Measurements from ENCODE around the gene TUBB. TPM values are rescaled to one million over a fixed set of nuclear protein-coding genes. Genes with fewer than 3 reads are reported as not detected.
A peak's percentile ranks its signal among the peaks of the same experiment; 100 is the strongest.

Gene TUBB
- total RNA-seq, 1 donor from 2014 or later, result 1,986 TPM

DNA sequence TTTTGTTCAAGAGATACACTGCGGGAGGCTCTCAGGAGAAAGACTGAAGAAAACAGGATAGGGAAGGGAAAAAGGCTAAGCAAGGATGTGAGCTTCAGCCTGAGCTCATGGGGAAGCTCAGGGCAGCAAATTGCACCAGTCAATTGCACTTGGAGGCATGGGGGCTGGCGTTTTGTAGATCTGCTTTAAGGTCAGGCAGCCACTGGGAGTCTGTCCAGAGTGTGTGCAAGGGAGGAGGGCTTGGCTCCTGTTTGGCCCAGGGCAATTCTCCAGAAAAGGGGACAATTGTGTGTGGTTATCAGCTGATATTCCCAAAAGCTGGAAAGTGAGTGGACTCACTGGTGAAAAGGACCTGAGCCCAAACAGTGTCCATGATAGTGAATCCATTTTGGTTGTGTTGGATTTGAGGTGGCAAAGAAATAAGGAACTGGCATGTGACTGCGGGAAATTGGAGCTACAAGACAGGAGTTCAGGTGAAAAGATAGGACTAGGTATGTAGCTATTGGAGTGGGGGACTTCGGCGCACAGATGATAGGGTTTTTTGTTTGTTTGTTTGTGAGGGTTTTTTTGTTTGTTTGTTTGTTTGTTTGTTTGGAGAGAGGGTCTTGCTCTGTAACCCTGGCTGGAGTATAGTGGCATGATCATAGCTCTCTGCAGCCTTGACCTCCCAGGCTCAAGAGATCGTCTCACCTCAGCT is 46.5 kb downstream of the TUBB start:
- Mint-ChIP-seq H3K27ac (ENCODE audit: unreplicated experiment) (no peak overlapping the region), H3K4me3 (no peak overlapping the region), H3K36me3 (ENCODE audit: low read depth) (no peaks in the 10 kb centered on the region), H3K4me1 (peaks cover 59% of the 10 kb centered on the region), H3K27me3 (ENCODE audit: low read depth) (no peaks in the 10 kb centered on the region), H3K9me3 (no peaks in the 10 kb centered on the region)
- TF ChIP-seq, protein P1, sequence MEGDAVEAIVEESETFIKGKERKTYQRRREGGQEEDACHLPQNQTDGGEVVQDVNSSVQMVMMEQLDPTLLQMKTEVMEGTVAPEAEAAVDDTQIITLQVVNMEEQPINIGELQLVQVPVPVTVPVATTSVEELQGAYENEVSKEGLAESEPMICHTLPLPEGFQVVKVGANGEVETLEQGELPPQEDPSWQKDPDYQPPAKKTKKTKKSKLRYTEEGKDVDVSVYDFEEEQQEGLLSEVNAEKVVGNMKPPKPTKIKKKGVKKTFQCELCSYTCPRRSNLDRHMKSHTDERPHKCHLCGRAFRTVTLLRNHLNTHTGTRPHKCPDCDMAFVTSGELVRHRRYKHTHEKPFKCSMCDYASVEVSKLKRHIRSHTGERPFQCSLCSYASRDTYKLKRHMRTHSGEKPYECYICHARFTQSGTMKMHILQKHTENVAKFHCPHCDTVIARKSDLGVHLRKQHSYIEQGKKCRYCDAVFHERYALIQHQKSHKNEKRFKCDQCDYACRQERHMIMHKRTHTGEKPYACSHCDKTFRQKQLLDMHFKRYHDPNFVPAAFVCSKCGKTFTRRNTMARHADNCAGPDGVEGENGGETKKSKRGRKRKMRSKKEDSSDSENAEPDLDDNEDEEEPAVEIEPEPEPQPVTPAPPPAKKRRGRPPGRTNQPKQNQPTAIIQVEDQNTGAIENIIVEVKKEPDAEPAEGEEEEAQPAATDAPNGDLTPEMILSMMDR (conservative IDR thresholded peaks at IDR 0.05), result no peak
- no peak for DNase-seq (ENCODE audit: low read depth, low spot score)

DNA sequence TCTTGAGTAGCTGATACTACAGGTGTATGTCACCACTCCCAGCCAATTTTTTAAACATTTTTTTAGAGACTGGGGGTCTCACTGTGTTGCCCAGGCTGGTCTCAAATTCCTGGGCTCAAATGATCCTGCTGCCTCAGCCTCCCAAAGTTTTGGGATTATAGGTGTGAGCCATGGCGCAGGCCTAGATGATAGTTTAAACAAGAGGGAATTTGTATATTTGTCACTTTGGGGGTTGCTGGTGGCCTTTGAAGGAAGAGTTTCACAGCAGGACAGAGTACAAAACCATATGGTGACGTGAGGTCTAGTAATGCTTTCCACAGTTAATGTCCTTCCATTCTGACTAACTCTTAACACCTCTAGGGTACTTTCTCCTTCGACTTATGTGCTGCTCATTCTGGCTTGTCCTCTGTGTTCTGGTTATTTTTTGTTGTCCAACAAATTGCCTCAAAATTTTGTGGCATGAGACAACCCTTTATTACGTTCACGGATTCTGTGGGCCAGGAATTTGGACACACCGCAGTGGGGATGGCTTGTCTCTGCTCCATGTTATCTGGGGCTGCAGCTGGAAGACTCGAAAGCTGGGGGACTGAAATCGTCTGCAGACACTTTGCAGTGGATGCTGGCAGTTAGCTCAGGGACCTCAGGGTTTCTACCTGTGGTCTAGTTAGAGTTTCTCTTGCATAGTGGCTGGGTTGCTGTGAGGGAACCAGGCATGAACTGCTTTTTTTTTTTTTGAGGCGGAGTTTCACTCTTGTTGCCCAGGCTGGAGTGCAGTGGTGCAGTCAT is 47.2 kb downstream of the TUBB start:
- Mint-ChIP-seq H3K4me1 (peaks cover 59% of the 10 kb centered on the region), H3K27ac (ENCODE audit: unreplicated experiment) (no peak overlapping the region), H3K27me3 (ENCODE audit: low read depth) (no peaks in the 10 kb centered on the region), H3K36me3 (ENCODE audit: low read depth) (no peaks in the 10 kb centered on the region), H3K9me3 (no peaks in the 10 kb centered on the region), H3K4me3 (no peak overlapping the region)
- DNase-seq (ENCODE audit: low read depth, low spot score), result no peak
- TF ChIP-seq, protein P1 (conservative IDR thresholded peaks at IDR 0.05), result no peak

DNA sequence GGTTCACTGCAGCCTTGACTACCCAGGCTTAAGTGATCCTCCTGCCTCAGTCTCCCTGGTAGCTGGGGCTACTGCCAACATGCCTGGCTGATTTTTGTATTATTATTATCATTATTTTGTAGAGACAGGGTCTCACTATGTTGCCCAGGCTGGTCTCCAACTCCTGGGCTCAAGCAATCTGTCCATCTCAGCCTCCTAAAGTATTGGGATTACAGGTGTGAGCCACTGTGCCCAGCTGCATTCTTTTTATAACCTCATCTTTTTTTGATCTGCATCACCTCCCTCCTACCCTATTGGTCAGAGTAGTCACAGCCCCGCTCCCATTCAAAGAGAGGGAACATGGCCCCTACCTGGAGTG is 47.8 kb downstream of the TUBB start:
- H3K4me3 Mint-ChIP-seq, result no peak overlapping the region
- DNase-seq (ENCODE audit: low read depth, low spot score), result no peak
- no peaks in the 10 kb centered on the region for H3K9me3 Mint-ChIP-seq
- no peaks in the 10 kb centered on the region for H3K27me3 Mint-ChIP-seq (ENCODE audit: low read depth)
- TF ChIP-seq, protein P1 (conservative IDR thresholded peaks at IDR 0.05), result no peak
- no peaks in the 10 kb centered on the region for H3K36me3 Mint-ChIP-seq (ENCODE audit: low read depth)
- H3K4me1 Mint-ChIP-seq, result peaks cover 59% of the 10 kb centered on the region
- H3K27ac Mint-ChIP-seq (ENCODE audit: unreplicated experiment), result peak overlapping the region; percentile 83

DNA sequence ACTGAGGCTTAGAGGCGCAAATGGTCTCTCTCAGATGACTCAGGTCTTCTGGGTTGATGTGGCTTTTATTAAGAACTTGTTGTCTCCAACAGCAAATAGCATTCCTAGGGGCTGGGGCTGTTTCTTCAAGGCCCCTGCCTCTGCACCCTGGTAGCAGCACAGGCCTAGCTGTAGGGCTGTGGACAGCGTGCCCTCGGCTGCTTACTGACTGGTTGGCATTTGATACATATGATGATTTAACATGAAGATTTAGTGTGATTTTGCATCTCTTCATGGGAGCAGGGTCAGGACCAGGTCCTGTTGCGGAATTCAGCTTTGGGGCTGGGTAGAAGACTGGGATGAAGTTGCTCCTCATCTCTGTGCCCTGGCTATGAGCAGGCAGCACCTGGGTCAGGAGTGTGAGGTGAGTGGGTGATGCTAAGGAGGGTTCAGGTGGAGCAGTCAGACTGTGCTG is 48.5 kb downstream of the TUBB start:
- DNase-seq (ENCODE audit: low read depth, low spot score), result no peak
- Mint-ChIP-seq H3K4me3 (no peak overlapping the region), H3K4me1 (peaks cover 53% of the 10 kb centered on the region), H3K27me3 (ENCODE audit: low read depth) (no peaks in the 10 kb centered on the region), H3K9me3 (no peaks in the 10 kb centered on the region), H3K36me3 (ENCODE audit: low read depth) (no peaks in the 10 kb centered on the region), H3K27ac (ENCODE audit: unreplicated experiment) (no peak overlapping the region)
- TF ChIP-seq, protein P1 (conservative IDR thresholded peaks at IDR 0.05), result no peak

DNA sequence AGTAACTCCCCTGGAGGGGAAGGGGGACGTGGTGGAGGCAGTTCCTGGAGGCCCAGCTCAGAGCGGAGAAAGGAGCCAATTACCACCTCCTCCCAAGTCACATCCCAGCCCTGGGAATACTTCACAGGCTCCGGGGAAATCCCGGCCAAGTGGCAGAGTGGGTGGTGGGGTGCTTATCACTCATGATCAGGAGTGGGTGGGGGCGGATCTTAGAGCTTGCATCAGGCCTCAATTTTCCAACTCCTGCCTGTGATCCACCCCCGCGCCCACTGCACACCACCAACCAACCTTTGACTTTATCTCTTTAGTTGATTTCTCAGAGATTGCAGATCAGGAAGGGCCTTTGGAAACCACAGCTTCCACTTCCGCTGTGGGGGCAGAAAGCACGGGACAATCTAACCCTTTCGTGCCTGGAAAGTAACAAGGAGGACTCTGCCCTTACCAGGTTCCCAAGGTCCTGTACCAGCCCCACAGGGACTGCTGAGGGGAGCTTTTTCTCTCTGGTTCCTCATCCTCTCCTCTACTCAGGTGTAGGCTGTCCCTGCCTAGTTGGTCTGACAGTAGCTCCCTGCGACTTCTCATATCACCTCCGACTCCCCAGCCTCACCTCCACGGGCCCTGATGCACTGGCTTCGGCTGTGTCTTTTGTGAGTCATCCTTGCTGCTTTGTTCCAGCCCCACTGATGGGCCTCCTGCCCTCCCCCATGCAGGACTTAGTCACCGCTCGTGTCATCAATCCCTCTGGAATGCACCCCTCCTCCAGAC is 49.1 kb downstream of the TUBB start:
- no peak for DNase-seq (ENCODE audit: low read depth, low spot score)

More for the DNA sequence above, 49.1 kb downstream of the TUBB start:
- Mint-ChIP-seq H3K27me3 (ENCODE audit: low read depth) (no peaks in the 10 kb centered on the region), H3K4me3 (no peak overlapping the region), H3K36me3 (ENCODE audit: low read depth) (no peaks in the 10 kb centered on the region), H3K9me3 (no peaks in the 10 kb centered on the region), H3K27ac (ENCODE audit: unreplicated experiment) (peak overlapping the region; percentile 85), H3K4me1 (peaks cover 52% of the 10 kb centered on the region)
- TF ChIP-seq, protein P1 (conservative IDR thresholded peaks at IDR 0.05), result no peak

Measured in neural crest cell (in vitro differentiated cells).